Measurements from ENCODE around the gene ZFYVE28. TPM values are rescaled to one million over a fixed set of nuclear protein-coding genes. Genes with fewer than 3 reads are reported as not detected.
A peak's percentile ranks its signal among the peaks of the same experiment; 100 is the strongest.

ZFYVE28 gene
- total RNA-seq, 2 experiments from 2014 or later: 6.1 to 6.3 TPM

GRCh38 chr4:2261853-2262144, 156.6 kb downstream of the ZFYVE28 start, which contains the start of gene MXD4:
Gene MXD4, minus strand, starts transcription at chr4:2262109. Its CDS starts 129 bp downstream, at chr4:2261980.
- H3K4me3 Mint-ChIP-seq: peak within 1 kb of the TSS; percentile 70
- no peak for ATAC-seq
- H3K27ac Mint-ChIP-seq: peak within 1 kb of the TSS; percentile 83
- no peaks in the 10 kb centered on the region for H3K36me3 Mint-ChIP-seq (ENCODE audit: low read depth)
- ChIA-PET CTCF (interaction anchor here (0.9 to 1.7 kb wide), 7 partner anchors 18 to 151 kb away, joined by 3 to 7 read pairs (median 4); partner anchors contain the start of genes HAUS3 and POLN), POLR2A (interaction anchor here (0.9 to 1.5 kb wide), 7 partner anchors 10 to 207 kb away, joined by 4 to 27 read pairs (median 6); partner anchors contain the start of genes HAUS3, POLN and RNF4)
- no peaks in the 10 kb centered on the region for H3K27me3 Mint-ChIP-seq (ENCODE audit: low read depth)
- no peaks in the 10 kb centered on the region for H3K9me3 Mint-ChIP-seq (ENCODE audit: insufficient read depth)
- no peak for DNase-seq
- H3K4me1 Mint-ChIP-seq (ENCODE audit: low read depth): no peaks in the 10 kb centered on the region

- DNase-seq (peak; percentile 63), ATAC-seq (peak; percentile 12)
- ChIA-PET POLR2A (interaction anchor here (1.3 kb wide), 2 partner anchors 20 to 21 kb away, joined by 4 to 27 read pairs; partner anchors contain the start of genes HAUS3 and POLN), CTCF (interaction anchor here (1.0 to 1.6 kb wide), 4 partner anchors 19 to 152 kb away, joined by 3 to 6 read pairs (median 4); partner anchors contain the start of genes HAUS3 and POLN)
- Mint-ChIP-seq H3K9me3 (ENCODE audit: insufficient read depth) (no peaks in the 10 kb centered on the region), H3K27ac (peak overlapping the region; percentile 30), H3K27me3 (ENCODE audit: low read depth) (no peaks in the 10 kb centered on the region), H3K4me1 (ENCODE audit: low read depth) (no peaks in the 10 kb centered on the region), H3K4me3 (peak overlapping the region; percentile 70), H3K36me3 (ENCODE audit: low read depth) (no peaks in the 10 kb centered on the region)
Measured at GRCh38 chr4:2261110-2261852, 157.2 kb downstream of the ZFYVE28 start.

GRCh38 chr4:2260344-2261109, 157.9 kb downstream of the ZFYVE28 start:
- Mint-ChIP-seq H3K36me3 (ENCODE audit: low read depth) (no peaks in the 10 kb centered on the region), H3K4me3 (peak overlapping the region; percentile 70), H3K4me1 (ENCODE audit: low read depth) (no peaks in the 10 kb centered on the region), H3K27ac (peak overlapping the region; percentile 30), H3K27me3 (ENCODE audit: low read depth) (no peaks in the 10 kb centered on the region), H3K9me3 (ENCODE audit: insufficient read depth) (no peaks in the 10 kb centered on the region)
- no peak for ATAC-seq
- CTCF ChIA-PET: interaction anchor here (1.0 to 1.4 kb wide), 2 partner anchors 19 to 152 kb away, joined by 3 to 4 read pairs; partner anchors contain the start of genes HAUS3 and POLN
- POLR2A ChIA-PET: no interaction called here
- no peak for DNase-seq

- Mint-ChIP-seq H3K27ac (no peak overlapping the region), H3K9me3 (ENCODE audit: insufficient read depth) (no peaks in the 10 kb centered on the region), H3K4me3 (peak overlapping the region; percentile 70), H3K36me3 (ENCODE audit: low read depth) (no peaks in the 10 kb centered on the region), H3K27me3 (ENCODE audit: low read depth) (no peaks in the 10 kb centered on the region), H3K4me1 (ENCODE audit: low read depth) (no peaks in the 10 kb centered on the region)
- ChIA-PET CTCF (interaction anchor here (0.8 to 1.4 kb wide), 3 partner anchors 17 to 153 kb away, joined by 3 to 4 read pairs (median 3); partner anchors contain the start of genes HAUS3 and POLN), POLR2A (interaction anchor here (1.5 kb wide), 1 partner anchor 17 kb away, joined by 3 read pairs; no protein-coding TSS in a partner anchor)
- ATAC-seq (no peak), DNase-seq (no peak)
Measured at GRCh38 chr4:2259541-2260343, 158.7 kb downstream of the ZFYVE28 start.

- H3K36me3 Mint-ChIP-seq (ENCODE audit: low read depth): no peaks in the 10 kb centered on the region
- H3K9me3 Mint-ChIP-seq (ENCODE audit: insufficient read depth): no peaks in the 10 kb centered on the region
- DNase-seq (no peak), ATAC-seq (no peak)
- no peak overlapping the region for H3K4me3 Mint-ChIP-seq
- POLR2A ChIA-PET: interaction anchor here (1.1 to 1.6 kb wide), 3 partner anchors 15 to 21 kb away, joined by 3 to 4 read pairs (median 4); no protein-coding TSS in a partner anchor
- CTCF ChIA-PET: interaction anchor here (0.8 kb wide), 1 partner anchor 17 kb away, joined by 3 read pairs; the partner anchor contains the start of genes HAUS3 and POLN
- H3K27ac Mint-ChIP-seq: no peak overlapping the region
- no peaks in the 10 kb centered on the region for H3K27me3 Mint-ChIP-seq (ENCODE audit: low read depth)
- H3K4me1 Mint-ChIP-seq (ENCODE audit: low read depth): no peaks in the 10 kb centered on the region
Measured at GRCh38 chr4:2259036-2259540, 159.4 kb downstream of the ZFYVE28 start.

GRCh38 chr4:2258091-2259035, 160.1 kb downstream of the ZFYVE28 start:
- ChIA-PET CTCF (interaction anchor here (0.8 kb wide), 1 partner anchor 16 kb away, joined by 3 read pairs; the partner anchor contains the start of genes HAUS3 and POLN), POLR2A (interaction anchor here (1.1 to 1.7 kb wide), 5 partner anchors 14 to 23 kb away, joined by 3 to 6 read pairs (median 4); partner anchors contain the start of genes HAUS3 and POLN)
- H3K27ac Mint-ChIP-seq: no peak overlapping the region
- no peaks in the 10 kb centered on the region for H3K27me3 Mint-ChIP-seq (ENCODE audit: low read depth)
- ATAC-seq: no peak
- no peaks in the 10 kb centered on the region for H3K4me1 Mint-ChIP-seq (ENCODE audit: low read depth)
- H3K9me3 Mint-ChIP-seq (ENCODE audit: insufficient read depth): no peaks in the 10 kb centered on the region
- no peaks in the 10 kb centered on the region for H3K36me3 Mint-ChIP-seq (ENCODE audit: low read depth)
- H3K4me3 Mint-ChIP-seq: no peak overlapping the region
- no peak for DNase-seq

GRCh38 chr4:2257361-2258081, 160.9 kb downstream of the ZFYVE28 start:
- Mint-ChIP-seq H3K27ac (no peak overlapping the region), H3K9me3 (ENCODE audit: insufficient read depth) (no peaks in the 10 kb centered on the region), H3K36me3 (ENCODE audit: low read depth) (no peaks in the 10 kb centered on the region), H3K27me3 (ENCODE audit: low read depth) (no peaks in the 10 kb centered on the region), H3K4me1 (ENCODE audit: low read depth) (no peaks in the 10 kb centered on the region), H3K4me3 (no peak overlapping the region)
- ChIA-PET CTCF (interaction anchor here (1.2 kb wide), 1 partner anchor 38 kb away, joined by 4 read pairs; no protein-coding TSS in a partner anchor), POLR2A (interaction anchor here (1.1 to 1.7 kb wide), 4 partner anchors 13 to 24 kb away, joined by 4 to 6 read pairs (median 4); partner anchors contain the start of genes HAUS3 and POLN)
- ATAC-seq (no peak), DNase-seq (no peak)

GRCh38 chr4:2256781-2257191, 161.7 kb downstream of the ZFYVE28 start:
- Mint-ChIP-seq H3K36me3 (ENCODE audit: low read depth) (no peaks in the 10 kb centered on the region), H3K9me3 (ENCODE audit: insufficient read depth) (no peaks in the 10 kb centered on the region), H3K27ac (no peak overlapping the region), H3K27me3 (ENCODE audit: low read depth) (no peaks in the 10 kb centered on the region), H3K4me1 (ENCODE audit: low read depth) (no peaks in the 10 kb centered on the region), H3K4me3 (no peak overlapping the region)
- no peak for ATAC-seq
- ChIA-PET POLR2A (interaction anchor here (1.5 to 1.7 kb wide), 2 partner anchors 15 to 25 kb away, joined by 4 to 6 read pairs; partner anchors contain the start of genes HAUS3 and POLN), CTCF (interaction anchor here (1.2 kb wide), 1 partner anchor 37 kb away, joined by 4 read pairs; no protein-coding TSS in a partner anchor)
- no peak for DNase-seq

- Mint-ChIP-seq H3K4me1 (ENCODE audit: low read depth) (no peaks in the 10 kb centered on the region), H3K27ac (no peak overlapping the region), H3K4me3 (no peak overlapping the region), H3K36me3 (ENCODE audit: low read depth) (no peaks in the 10 kb centered on the region), H3K9me3 (ENCODE audit: insufficient read depth) (no peaks in the 10 kb centered on the region), H3K27me3 (ENCODE audit: low read depth) (no peaks in the 10 kb centered on the region)
- CTCF ChIA-PET: interaction anchor here (1.2 kb wide), 1 partner anchor 36 kb away, joined by 4 read pairs; no protein-coding TSS in a partner anchor
- DNase-seq (no peak), ATAC-seq (no peak)
- POLR2A ChIA-PET: interaction anchor here (1.0 to 1.7 kb wide), 2 partner anchors 14 kb away, joined by 3 to 6 read pairs; partner anchors contain the start of genes HAUS3 and POLN
Measured at GRCh38 chr4:2256156-2256731, 162.2 kb downstream of the ZFYVE28 start.

Data from activated CD8-positive, alpha-beta T cell treated with anti-CD3 and anti-CD28 coated beads, Interleukin-2, amount 10 ng/mL, durations not matched to agents 7 days and 5 days (primary cell).